ENCODE measurements around the gene DLEU7. TPM values are rescaled to one million over a fixed set of nuclear protein-coding genes. Genes with fewer than 3 reads are reported as not detected.

DLEU7 gene
- total RNA-seq, 1 donor from 2014 or later = 0.43 TPM

GRCh38 chr13:50839828-50840227, 3.7 kb downstream of the DLEU7 start:
- no peaks in the 10 kb centered on the region for H3K36me3 Mint-ChIP-seq (ENCODE audit: unreplicated experiment)
- H3K27me3 Mint-ChIP-seq (ENCODE audit: unreplicated experiment) = peaks cover 35% of the 10 kb centered on the region
- H3K4me3 Mint-ChIP-seq (ENCODE audit: unreplicated experiment) = no peak overlapping the region

GRCh38 chr13:50838701-50839100, 4.8 kb downstream of the DLEU7 start:
- H3K4me1 Mint-ChIP-seq (ENCODE audit: unreplicated experiment) = peaks cover 12% of the 10 kb centered on the region
- no peak overlapping the region for H3K27ac Mint-ChIP-seq (ENCODE audit: unreplicated experiment)
- H3K4me3 Mint-ChIP-seq (ENCODE audit: unreplicated experiment) = no peak overlapping the region
- no peaks in the 10 kb centered on the region for H3K36me3 Mint-ChIP-seq (ENCODE audit: unreplicated experiment)
- no peak for TF ChIP-seq CTCF (IDR thresholded peaks at IDR 0.05)
- H3K9me3 Mint-ChIP-seq (ENCODE audit: unreplicated experiment) = peaks cover 7% of the 10 kb centered on the region
- H3K27me3 Mint-ChIP-seq (ENCODE audit: unreplicated experiment) = peaks cover 35% of the 10 kb centered on the region
- DNase-seq (ENCODE audit: extremely low spot score, unreplicated experiment) = no peak

More at GRCh38 chr13:50839828-50840227, 3.7 kb downstream of the DLEU7 start:
- H3K27ac Mint-ChIP-seq (ENCODE audit: unreplicated experiment) = no peak overlapping the region
- H3K9me3 Mint-ChIP-seq (ENCODE audit: unreplicated experiment) = no peaks in the 10 kb centered on the region
- DNase-seq (ENCODE audit: extremely low spot score, unreplicated experiment) = no peak
- peaks cover 23% of the 10 kb centered on the region for H3K4me1 Mint-ChIP-seq (ENCODE audit: unreplicated experiment)
- no peak for TF ChIP-seq CTCF (IDR thresholded peaks at IDR 0.05)

- Mint-ChIP-seq H3K4me3 (ENCODE audit: unreplicated experiment) (no peak overlapping the region), H3K9me3 (ENCODE audit: unreplicated experiment) (peaks cover 13% of the 10 kb centered on the region), H3K27me3 (ENCODE audit: unreplicated experiment) (peaks cover 35% of the 10 kb centered on the region), H3K4me1 (ENCODE audit: unreplicated experiment) (peaks cover 11% of the 10 kb centered on the region), H3K36me3 (ENCODE audit: unreplicated experiment) (no peaks in the 10 kb centered on the region), H3K27ac (ENCODE audit: unreplicated experiment) (no peak overlapping the region)
- DNase-seq (ENCODE audit: extremely low spot score, unreplicated experiment) = no peak
- no peak for TF ChIP-seq CTCF (IDR thresholded peaks at IDR 0.05)
Observed at GRCh38 chr13:50838031-50838430, 5.5 kb downstream of the DLEU7 start.

- no peak for DNase-seq (ENCODE audit: extremely low spot score, unreplicated experiment)
- no peaks in the 10 kb centered on the region for H3K4me1 Mint-ChIP-seq (ENCODE audit: unreplicated experiment)
- H3K36me3 Mint-ChIP-seq (ENCODE audit: unreplicated experiment) = peaks cover 1% of the 10 kb centered on the region
- peaks cover 26% of the 10 kb centered on the region for H3K9me3 Mint-ChIP-seq (ENCODE audit: unreplicated experiment)
- H3K27ac Mint-ChIP-seq (ENCODE audit: unreplicated experiment) = no peak overlapping the region
- peaks cover 56% of the 10 kb centered on the region for H3K27me3 Mint-ChIP-seq (ENCODE audit: unreplicated experiment)
- no peak for TF ChIP-seq CTCF (IDR thresholded peaks at IDR 0.05)
- no peak overlapping the region for H3K4me3 Mint-ChIP-seq (ENCODE audit: unreplicated experiment)
Observed at GRCh38 chr13:50831512-50831911, 12.0 kb downstream of the DLEU7 start.

- DNase-seq (ENCODE audit: extremely low spot score, unreplicated experiment) = no peak
- Mint-ChIP-seq H3K9me3 (ENCODE audit: unreplicated experiment) (peaks cover 26% of the 10 kb centered on the region), H3K27ac (ENCODE audit: unreplicated experiment) (no peak overlapping the region), H3K4me1 (ENCODE audit: unreplicated experiment) (no peaks in the 10 kb centered on the region), H3K36me3 (ENCODE audit: unreplicated experiment) (peaks cover 1% of the 10 kb centered on the region), H3K27me3 (ENCODE audit: unreplicated experiment) (peaks cover 52% of the 10 kb centered on the region), H3K4me3 (ENCODE audit: unreplicated experiment) (no peak overlapping the region)
- TF ChIP-seq CTCF (IDR thresholded peaks at IDR 0.05) = no peak
Observed at GRCh38 chr13:50829896-50830295, 13.6 kb downstream of the DLEU7 start.
